SK-N-MC (cell line): Measurements from ENCODE around the gene HTR3C.
"Not testable (repeated sequence)": the region's sequence is repeated elsewhere in the genome, so short reads cannot be mapped to it uniquely, and the experiment has no call there.

ENCODE experiments used
- DNase-seq: peaks from one replicate; pipeline ENCODE4 v3.0.0-alpha.2; 2011; ENCODE audit warnings: low read depth, low spot score
- H3K27ac ChIP-seq: fragments of 200-600 bp; sonication (generic); 2 replicates; pipeline ENCODE4 v1.5.1; 2016; ENCODE audit warnings: mixed run types
- H3K36me3 ChIP-seq: fragments of 200-600 bp; sonication (generic); 2 replicates; pipeline ENCODE4 v1.6.1; 2017; ENCODE audit warnings: antibody characterized with exemption, low read length, mixed read lengths; ENCODE audit not compliant: insufficient read depth
- H3K4me3 ChIP-seq: fragments of 200-600 bp; sonication (generic); 2 replicates; pipeline ENCODE4 v1.5.1; 2016
- H3K9ac ChIP-seq: fragments of 200-600 bp; sonication (generic); 2 replicates; pipeline ENCODE4 v1.8.0; 2017; ENCODE audit warnings: mixed run types, mixed read lengths; ENCODE audit not compliant: insufficient read length
- H3K9me3 ChIP-seq: fragments of 200-600 bp; sonication (generic); 2 replicates; pipeline ENCODE4 v1.6.1; 2017; ENCODE audit warnings: low read depth, mild to moderate bottlenecking, antibody characterized with exemption, low read length, moderate library complexity, mixed read lengths
- EZH2 ChIP-seq: fragments of 200-600 bp; sonication (generic); IDR thresholded peaks from one replicate; pipeline ENCODE4 v1.6.1; 2017; ENCODE audit warnings: antibody characterized with exemption
- FOXP2 ChIP-seq: optimal IDR thresholded peaks from 2 replicates; pipeline ENCODE3; 2011; ENCODE audit warnings: mild to moderate bottlenecking, moderate library complexity; ENCODE audit not compliant: insufficient read depth; ENCODE audit errors: extremely low read length, control extremely low read depth
- POLR2AphosphoS5 ChIP-seq: IDR thresholded peaks from 2 replicates; pipeline ENCODE4 v1.6.1; 2012; ENCODE audit warnings: mild to moderate bottlenecking, low read depth, low read length, borderline replicate concordance

Gene HTR3C

DNA sequence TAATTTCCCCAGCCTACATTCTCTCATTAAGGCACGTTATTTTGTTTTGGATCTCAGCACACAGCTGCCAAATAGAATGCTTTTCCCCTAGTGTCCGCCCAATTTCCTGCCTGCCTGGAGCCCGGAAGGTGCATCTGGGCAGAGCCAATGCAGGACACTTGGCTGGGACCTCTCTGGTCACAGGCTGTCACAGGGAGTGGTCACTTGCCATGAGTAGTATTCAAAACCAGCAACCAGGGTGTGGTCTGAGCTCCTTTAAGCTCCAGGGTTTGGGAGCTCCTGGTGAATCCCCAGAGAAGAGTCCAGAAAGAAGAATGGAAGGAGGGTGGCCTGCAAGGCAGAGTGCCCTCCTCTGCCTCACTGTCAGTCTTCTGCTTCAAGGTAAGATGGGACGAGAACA, at the start of gene HTR3C:
HTR3C (plus strand) TSS at position 281 of the 400 bp plus-strand sequence; CDS start at position 315, 34 bp downstream.
- TF ChIP-seq POLR2AphosphoS5 (no peak), FOXP2 (no peak)
- Histone ChIP-seq H3K9me3 (no peaks in the 10 kb centered on the region), H3K9ac (no peak within 1 kb of the TSS), H3K4me3 (no peak within 1 kb of the TSS), H3K27ac (no peak within 1 kb of the TSS), H3K36me3 (no peaks in the 10 kb centered on the region)
- DNase-seq, result no peak

GRCh38 chr3:184003187-184003967, 49.5 kb upstream of the HTR3C start:
- H3K36me3 ChIP-seq, result peaks cover 14% of the 10 kb centered on the region; the same call in 1 of the 2 replicates
- no peak overlapping the region for H3K4me3 ChIP-seq
- H3K9ac ChIP-seq, result no peak overlapping the region
- no peak for DNase-seq
- TF ChIP-seq FOXP2 (no peak), EZH2 (no peak)
- H3K27ac ChIP-seq, result no peak overlapping the region
- no peaks in the 10 kb centered on the region for H3K9me3 ChIP-seq

DNA sequence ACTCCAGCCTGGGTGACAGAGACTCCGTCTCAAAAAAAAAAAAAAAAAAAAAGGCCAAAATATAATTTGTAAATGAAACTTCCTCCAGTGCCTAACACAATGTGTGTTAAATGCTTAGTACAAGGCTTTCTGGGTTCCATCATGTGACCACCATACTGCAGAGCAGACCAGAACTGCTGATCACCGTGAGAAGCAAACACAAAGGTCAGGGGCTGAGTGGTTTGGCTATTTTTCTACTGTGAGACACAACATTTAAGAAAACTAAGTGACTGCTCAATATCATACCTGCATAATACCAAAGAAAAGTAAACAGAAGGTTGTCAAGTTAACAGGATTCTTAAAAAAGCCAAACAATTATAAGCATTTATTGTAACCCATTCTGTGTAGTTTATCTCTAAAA, 48.4 kb upstream of the HTR3C start:
- H3K27ac ChIP-seq, result no peak overlapping the region
- DNase-seq, result no peak
- TF ChIP-seq FOXP2 (no peak), POLR2AphosphoS5 (no peak), EZH2 (no peak)
- H3K9me3 ChIP-seq, result no peaks in the 10 kb centered on the region
- peaks cover 20% of the 10 kb centered on the region for H3K36me3 ChIP-seq
- no peak overlapping the region for H3K9ac ChIP-seq
- H3K4me3 ChIP-seq, result no peak overlapping the region

DNA sequence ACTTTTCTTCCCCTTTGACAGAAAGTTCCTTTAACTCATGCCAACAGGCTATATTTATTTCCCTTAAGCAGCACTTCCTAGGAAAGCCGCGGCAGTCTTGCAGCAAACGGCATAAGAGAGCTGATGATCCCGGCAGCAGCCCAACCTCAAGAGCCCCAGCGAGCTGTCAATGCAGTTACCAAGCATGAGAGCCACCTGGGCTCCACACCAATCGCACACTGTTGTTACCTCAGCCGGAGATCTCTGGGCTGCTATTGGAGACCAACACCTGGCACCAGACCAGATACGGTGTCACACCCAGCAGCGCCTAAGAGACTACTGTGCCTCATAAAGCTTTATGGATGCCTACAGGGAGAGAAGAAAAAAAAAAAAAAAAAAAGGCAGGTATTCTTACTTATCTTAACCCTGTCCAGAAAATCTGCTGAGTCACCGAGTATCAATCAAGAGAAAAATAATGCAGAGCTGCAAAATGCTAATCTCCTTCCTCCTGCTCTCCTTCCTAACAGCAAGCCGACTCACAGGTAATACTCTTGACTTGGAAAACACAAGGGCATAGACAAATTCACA, 46.8 kb upstream of the HTR3C start:
- no peak for DNase-seq
- Histone ChIP-seq H3K27ac (peak overlapping the region; percentile 53; the same call in 1 of the 2 replicates), H3K9ac (no peak overlapping the region), H3K36me3 (peaks cover 14% of the 10 kb centered on the region), H3K4me3 (peak overlapping the region; percentile 34), H3K9me3 (no peaks in the 10 kb centered on the region)
- no peak for TF ChIP-seq EZH2

GRCh38 chr3:184007143-184007813, 45.6 kb upstream of the HTR3C start:
- DNase-seq, H3K27ac ChIP-seq, H3K9ac ChIP-seq, H3K4me3 ChIP-seq, H3K9me3 ChIP-seq: not testable (repeated sequence)
- H3K36me3 ChIP-seq, result peaks cover 27% of the 10 kb centered on the region

- Histone ChIP-seq H3K9ac (no peak overlapping the region), H3K36me3 (peaks cover 35% of the 10 kb centered on the region), H3K4me3 (no peak overlapping the region; the same call in 1 of the 2 replicates), H3K9me3 (no peaks in the 10 kb centered on the region), H3K27ac (peak overlapping the region; percentile 44)
- peak; percentile 74 for DNase-seq
- TF ChIP-seq FOXP2, result no peak
- TF ChIP-seq POLR2AphosphoS5, result no peak
- no peak for TF ChIP-seq EZH2
Observed at GRCh38 chr3:184008161-184008560, 44.7 kb upstream of the HTR3C start.

DNA sequence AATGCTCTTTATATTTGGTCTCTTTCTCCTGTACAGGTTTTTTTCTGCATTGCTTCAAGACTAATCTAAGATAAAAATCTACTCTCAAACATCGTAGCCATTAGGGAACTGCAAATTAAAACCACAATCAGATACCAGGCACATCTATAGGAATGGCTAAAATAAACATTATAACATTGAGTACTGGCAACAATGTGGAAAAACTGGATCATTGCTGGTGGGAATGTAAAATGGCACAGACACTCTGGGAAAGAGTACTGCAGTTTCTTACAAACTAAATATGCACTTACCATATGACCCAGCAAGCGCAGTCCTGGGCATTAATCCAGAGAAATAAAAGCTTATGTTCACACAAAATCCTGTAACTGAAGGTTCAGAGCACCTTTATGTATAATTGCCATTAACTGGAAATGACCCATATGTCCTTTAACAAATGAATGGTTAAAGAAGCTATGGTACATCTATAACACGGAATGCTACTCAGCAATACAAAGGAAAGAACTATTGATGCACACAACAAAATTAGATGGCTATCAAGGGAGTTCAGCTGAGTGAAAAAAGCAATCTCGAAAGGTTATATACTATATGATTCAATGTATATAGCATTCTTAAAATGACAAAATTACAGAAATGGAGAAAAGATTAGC, 41.5 kb upstream of the HTR3C start:
- H3K4me3 ChIP-seq, result no peak overlapping the region
- TF ChIP-seq POLR2AphosphoS5 (no peak), FOXP2 (no peak), EZH2 (no peak)
- DNase-seq, result no peak
- no peak overlapping the region for H3K27ac ChIP-seq
- H3K9me3 ChIP-seq, result no peaks in the 10 kb centered on the region
- no peak overlapping the region for H3K9ac ChIP-seq
- peaks cover 43% of the 10 kb centered on the region for H3K36me3 ChIP-seq
